HG03571 (cell line): ENCODE measurements around the gene PRDM11.
"Not testable (repeated sequence)": the region's sequence is repeated elsewhere in the genome, so short reads cannot be mapped to it uniquely, and the experiment has no call there.

ENCODE experiments used
- ATAC-seq: cut with Tn5 transposase; IDR thresholded peaks from one replicate; pipeline ENCODE4 v1.9.1; 2021; ENCODE audit not compliant: unreplicated experiment

The PRDM11 gene

GRCh38 chr11:45229401-45230020 is 83.1 kb downstream of the PRDM11 start:
- no peak for ATAC-seq

GRCh38 chr11:45232341-45233080 is 86.1 kb downstream of the PRDM11 start:
- ATAC-seq, result no peak

- no peak for ATAC-seq
Measured at GRCh38 chr11:45233121-45233803, 86.8 kb downstream of the PRDM11 start.

DNA sequence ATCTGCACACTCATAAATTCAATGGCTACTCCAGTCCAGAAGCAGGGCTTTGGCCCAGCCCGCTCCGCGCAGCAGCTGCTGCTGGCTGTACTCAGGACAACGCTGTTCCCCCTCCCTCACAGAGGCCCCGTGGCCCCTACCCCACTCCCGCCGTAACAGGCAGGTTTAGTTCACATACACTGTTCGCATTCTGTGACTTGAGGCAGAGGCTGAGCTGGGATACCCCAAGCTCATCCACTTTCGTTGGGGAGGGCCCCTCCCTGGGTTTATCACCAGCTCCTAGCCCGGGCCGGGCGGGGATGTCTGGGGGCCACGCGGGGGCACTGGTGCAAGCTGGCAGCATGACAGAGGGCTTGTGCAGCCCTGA is 87.3 kb downstream of the PRDM11 start:
- no peak for ATAC-seq

DNA sequence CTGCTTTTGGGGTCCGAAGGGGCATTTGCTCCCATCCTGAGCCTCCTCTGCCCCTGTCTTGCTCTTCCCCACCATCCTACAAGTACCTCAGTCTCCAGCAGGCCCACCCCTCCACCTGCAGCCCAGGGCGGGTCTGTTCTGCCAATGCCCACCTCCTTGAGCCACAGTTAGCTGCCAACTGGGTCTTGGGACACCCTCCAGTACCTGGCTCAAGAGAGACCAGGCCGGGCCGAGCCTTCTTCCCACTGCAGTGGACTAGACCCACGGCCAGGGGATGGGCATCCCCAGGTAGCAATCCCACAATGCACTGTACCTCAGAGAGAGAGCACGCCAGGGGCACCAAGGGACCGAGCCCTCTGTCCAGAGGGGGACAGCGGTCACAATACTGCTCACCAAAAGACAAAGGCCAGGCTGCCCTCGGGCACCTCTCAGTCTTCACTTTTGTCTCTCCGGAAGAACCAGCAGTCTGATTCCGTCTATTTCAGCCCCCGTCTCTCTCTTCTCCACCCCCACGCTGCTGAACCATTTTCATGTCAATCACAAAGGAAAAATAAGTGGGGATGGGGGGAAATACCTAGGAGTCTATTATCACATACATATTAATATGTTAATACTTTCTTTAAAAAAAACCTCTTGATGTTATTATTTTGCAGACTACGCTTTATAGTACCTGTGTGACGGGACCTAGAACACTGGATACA is 88.0 kb downstream of the PRDM11 start:
- no peak for ATAC-seq

- ATAC-seq, result no peak
Measured at GRCh38 chr11:45237711-45238315, 91.4 kb downstream of the PRDM11 start.

GRCh38 chr11:45238724-45239123 is 92.3 kb downstream of the PRDM11 start:
- no peak for ATAC-seq

GRCh38 chr11:45239733-45240132 is 93.3 kb downstream of the PRDM11 start:
- ATAC-seq, result no peak

DNA sequence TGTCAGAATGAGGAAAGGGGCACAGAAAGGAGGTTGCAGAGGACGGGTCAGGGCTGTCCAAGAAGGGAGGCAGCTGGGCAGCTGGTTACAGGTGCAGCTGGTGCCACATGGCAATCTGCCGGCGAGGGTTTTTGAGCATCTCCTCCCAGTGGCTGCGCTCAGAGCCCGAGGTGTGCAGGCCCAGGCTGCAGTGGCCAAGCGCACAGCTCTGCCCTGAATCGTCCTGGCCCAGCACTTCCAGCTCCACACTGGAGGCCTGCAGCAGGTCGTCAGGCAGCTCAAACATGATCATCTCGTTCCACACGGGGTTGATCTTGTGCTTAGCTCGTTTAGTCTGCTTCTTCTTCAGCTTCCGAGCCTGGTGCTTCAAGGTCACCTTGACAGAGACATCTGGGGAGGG is 97.5 kb downstream of the PRDM11 start:
- no peak for ATAC-seq

GRCh38 chr11:45245218-45246045 is 99.0 kb downstream of the PRDM11 start:
- no peak for ATAC-seq

GRCh38 chr11:45246241-45246640 is 99.8 kb downstream of the PRDM11 start:
- no peak for ATAC-seq

GRCh38 chr11:45247433-45247832 is 101.0 kb downstream of the PRDM11 start:
- ATAC-seq, result no peak

- ATAC-seq, result no peak
Measured at GRCh38 chr11:45248501-45249011, 102.1 kb downstream of the PRDM11 start.

GRCh38 chr11:45249372-45249771 is 102.9 kb downstream of the PRDM11 start:
- ATAC-seq, result not testable (repeated sequence)

- ATAC-seq, result no peak
Measured at GRCh38 chr11:45250035-45250718, 103.7 kb downstream of the PRDM11 start.

- ATAC-seq, result no peak
Measured at GRCh38 chr11:45252134-45252856, 105.9 kb downstream of the PRDM11 start.

DNA sequence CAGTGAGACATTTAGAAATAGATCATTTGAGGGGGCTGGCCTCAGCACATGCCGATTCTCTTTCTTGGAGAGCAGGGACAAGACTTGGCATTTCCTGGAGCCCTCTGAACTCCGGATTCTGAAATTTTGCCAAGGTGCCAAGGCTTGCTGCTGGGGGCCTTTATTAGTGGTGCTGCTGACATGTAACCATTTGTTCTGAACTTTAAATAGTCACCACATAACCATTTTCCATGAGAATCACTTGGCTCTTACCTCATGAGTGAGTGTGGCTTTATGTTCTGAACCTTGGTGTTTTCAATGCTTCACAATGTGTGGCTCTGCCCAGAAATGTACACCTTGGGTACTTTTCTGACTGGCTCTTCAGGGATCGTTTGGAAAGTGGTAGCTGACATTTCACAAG is 106.4 kb downstream of the PRDM11 start:
- ATAC-seq, result no peak

DNA sequence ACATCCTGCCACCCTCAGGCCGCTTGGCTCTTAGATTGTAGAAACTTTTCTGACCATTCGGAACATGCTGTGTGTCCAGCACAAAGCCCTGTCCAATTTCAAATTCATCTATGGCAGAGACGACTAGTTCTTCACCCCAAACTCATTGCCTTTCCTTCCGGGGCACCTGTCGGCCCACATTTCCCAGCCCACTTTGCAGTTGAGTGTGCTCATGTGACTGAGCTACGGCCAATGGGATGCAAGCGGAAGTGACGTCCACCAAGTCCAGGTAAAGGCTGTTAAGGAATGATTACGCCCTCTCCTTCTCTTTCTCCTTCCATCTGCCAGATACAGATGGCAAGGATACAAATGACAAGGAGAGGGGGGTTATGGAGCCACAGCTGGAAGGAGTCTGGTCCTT is 107.2 kb downstream of the PRDM11 start:
- no peak for ATAC-seq

GRCh38 chr11:45254070-45254469 is 107.6 kb downstream of the PRDM11 start:
- ATAC-seq, result no peak
